Measurements from ENCODE around the gene CLTC.

DNA sequence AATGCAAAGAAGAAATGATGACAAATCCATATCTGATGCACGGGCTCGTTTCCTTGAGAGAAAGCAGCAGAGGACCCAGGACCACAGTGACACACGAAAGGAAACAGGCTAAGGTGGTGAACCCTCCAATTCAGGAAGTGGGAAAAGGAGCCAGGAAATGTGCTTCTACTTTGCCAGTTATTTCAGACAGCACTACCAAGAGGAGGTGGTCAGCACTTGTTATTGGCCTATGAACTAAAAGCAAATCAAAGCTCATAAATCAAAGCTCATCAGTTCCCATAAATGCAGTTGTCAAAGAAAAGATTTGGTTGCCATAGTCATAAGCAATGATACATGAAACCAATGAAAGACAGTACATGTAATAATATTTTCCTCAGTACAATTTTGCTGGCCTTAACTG, 12.6 kb upstream of the CLTC start:
- no peak for TF ChIP-seq SMC3 (IDR thresholded peaks at IDR 0.05)
- no peak for TF ChIP-seq BHLHE40 (IDR thresholded peaks at IDR 0.05; ENCODE audit: low read depth, low read length)
- no peak for TF ChIP-seq CHD2 (IDR thresholded peaks at IDR 0.05; ENCODE audit: low read length, partially characterized antibody)
- TF ChIP-seq, protein P1, sequence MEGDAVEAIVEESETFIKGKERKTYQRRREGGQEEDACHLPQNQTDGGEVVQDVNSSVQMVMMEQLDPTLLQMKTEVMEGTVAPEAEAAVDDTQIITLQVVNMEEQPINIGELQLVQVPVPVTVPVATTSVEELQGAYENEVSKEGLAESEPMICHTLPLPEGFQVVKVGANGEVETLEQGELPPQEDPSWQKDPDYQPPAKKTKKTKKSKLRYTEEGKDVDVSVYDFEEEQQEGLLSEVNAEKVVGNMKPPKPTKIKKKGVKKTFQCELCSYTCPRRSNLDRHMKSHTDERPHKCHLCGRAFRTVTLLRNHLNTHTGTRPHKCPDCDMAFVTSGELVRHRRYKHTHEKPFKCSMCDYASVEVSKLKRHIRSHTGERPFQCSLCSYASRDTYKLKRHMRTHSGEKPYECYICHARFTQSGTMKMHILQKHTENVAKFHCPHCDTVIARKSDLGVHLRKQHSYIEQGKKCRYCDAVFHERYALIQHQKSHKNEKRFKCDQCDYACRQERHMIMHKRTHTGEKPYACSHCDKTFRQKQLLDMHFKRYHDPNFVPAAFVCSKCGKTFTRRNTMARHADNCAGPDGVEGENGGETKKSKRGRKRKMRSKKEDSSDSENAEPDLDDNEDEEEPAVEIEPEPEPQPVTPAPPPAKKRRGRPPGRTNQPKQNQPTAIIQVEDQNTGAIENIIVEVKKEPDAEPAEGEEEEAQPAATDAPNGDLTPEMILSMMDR (IDR thresholded peaks at IDR 0.05) = no peak
- no peak for TF ChIP-seq RAD21 (conservative IDR thresholded peaks at IDR 0.05 in 1 of 2, IDR thresholded peaks at IDR 0.05 in 1 of 2)
- no peak for TF ChIP-seq POLR2A (IDR thresholded peaks at IDR 0.05; ENCODE audit: low read length)
- no peak for TF ChIP-seq EP300 (IDR thresholded peaks at IDR 0.05)
- no peak for TF ChIP-seq FOSL2 (IDR thresholded peaks at IDR 0.05)
- no peak for TF ChIP-seq FOSL2 (CRISPR knock-in tag; IDR thresholded peaks at IDR 0.05)
- TF ChIP-seq ZFP36 (IDR thresholded peaks at IDR 0.05; ENCODE audit: borderline replicate concordance, partially characterized antibody) = no peak
- TF ChIP-seq, protein P2, sequence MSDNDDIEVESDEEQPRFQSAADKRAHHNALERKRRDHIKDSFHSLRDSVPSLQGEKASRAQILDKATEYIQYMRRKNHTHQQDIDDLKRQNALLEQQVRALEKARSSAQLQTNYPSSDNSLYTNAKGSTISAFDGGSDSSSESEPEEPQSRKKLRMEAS (IDR thresholded peaks at IDR 0.05) = no peak
- no peak for TF ChIP-seq JUN (IDR thresholded peaks at IDR 0.05)
- TF ChIP-seq TP53 (CRISPR knock-in tag; IDR thresholded peaks at IDR 0.05) = no peak
